HG03196 (cell line): ENCODE results near the gene CFAP77.

Source experiments
- ATAC-seq: cut with Tn5 transposase; IDR thresholded peaks from one replicate; pipeline ENCODE4 v1.9.1; 2021; ENCODE audit not compliant: unreplicated experiment

The CFAP77 gene

DNA sequence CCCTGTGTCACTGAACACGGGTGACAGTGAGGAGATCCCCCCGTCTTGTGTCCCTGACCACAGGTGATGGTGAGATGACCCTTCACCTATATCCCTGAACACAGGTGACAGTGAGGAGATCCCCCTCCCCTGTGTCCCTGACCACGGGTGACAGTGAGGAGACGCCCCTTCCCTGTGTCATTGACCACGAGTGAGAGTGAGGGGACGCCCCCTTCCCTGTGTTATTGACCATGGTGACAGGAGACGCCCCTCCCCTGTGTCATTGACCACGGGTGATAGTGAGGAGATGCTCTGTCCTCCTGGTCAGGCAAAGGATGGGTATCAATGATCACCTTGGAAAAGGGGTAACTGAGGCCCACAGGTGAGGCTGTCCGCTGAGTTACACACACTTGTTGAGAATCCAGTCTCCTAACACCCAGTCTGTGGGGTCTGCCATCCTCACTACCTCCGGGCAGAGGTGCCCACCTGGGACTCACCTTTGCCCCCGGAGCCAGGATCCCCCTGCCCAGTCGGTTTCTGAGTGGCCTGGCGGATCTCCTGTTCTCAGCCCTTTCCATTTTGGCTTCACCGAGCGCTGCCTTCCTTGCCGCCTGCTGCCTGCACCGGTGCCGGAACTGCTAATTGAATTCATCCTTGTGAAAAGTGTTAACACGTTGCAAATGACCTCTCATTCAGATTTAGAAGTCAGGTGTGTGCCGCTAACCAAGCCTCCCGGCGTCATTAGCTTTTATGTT lies 104.2 kb downstream of the CFAP77 start:
- no peak for ATAC-seq

DNA sequence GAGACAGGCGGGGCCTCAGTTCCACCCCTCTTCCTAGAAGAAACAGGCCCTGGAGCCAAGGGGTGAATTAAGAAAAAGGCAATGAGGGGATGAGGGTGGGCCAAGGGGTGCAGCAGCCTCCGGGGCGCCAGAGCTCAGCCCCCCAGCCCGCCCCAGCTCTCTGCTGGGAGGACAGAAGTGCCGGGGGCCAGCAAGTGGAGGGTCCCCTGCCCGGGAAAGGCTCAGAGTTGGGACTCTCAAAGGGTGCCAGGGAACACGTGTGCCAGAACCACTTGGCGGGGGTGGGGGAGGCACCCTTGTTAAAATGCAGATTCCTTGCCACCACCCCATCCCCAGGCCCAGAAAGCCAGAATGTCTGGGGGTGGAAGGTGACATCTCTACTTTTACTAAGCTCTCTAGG lies 104.8 kb downstream of the CFAP77 start:
- ATAC-seq, result no peak

DNA sequence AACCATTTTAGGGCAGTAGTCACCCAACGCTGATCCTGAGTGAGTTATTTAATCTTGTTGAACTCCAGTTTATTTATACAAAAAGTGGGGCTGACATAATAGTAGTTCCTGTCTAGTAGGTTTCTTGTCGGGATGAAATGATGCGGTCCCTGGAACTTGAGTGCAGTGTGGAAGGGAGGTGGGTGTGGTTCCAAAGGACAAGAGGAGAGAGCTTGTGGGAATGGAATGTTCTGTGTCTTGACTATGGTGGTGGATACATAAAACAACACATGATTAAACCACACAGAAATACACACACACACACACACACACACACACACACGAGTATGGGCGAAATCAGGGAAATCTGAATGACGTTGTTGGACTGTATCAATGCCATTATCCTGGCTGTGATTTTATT lies 106.3 kb downstream of the CFAP77 start:
- ATAC-seq, result no peak

GRCh38 chr9:132516911-132517310 lies 106.9 kb downstream of the CFAP77 start:
- ATAC-seq, result no peak

- ATAC-seq, result no peak
Measured at GRCh38 chr9:132517815-132518550, 108.0 kb downstream of the CFAP77 start.

DNA sequence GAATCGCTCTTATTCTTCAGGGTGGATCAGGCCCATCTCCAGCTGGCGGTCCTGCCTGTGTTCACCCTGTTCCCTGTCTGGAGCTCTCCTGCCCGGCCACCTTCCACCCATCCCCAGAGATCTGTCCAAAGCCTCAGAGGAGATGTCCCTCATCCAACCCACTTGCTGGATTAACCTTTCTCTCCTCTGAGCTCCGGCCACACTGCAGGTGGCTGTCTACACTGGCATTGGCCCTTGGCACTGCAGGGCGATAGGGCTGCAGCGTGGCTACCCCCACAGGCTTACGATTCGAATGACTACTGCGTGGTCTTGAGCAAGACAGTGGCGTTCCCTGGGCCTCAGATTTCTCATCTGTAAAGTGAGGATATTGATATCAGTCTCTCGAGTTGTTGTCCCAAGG lies 108.6 kb downstream of the CFAP77 start:
- no peak for ATAC-seq

GRCh38 chr9:132519033-132519432 lies 109.0 kb downstream of the CFAP77 start:
- no peak for ATAC-seq

DNA sequence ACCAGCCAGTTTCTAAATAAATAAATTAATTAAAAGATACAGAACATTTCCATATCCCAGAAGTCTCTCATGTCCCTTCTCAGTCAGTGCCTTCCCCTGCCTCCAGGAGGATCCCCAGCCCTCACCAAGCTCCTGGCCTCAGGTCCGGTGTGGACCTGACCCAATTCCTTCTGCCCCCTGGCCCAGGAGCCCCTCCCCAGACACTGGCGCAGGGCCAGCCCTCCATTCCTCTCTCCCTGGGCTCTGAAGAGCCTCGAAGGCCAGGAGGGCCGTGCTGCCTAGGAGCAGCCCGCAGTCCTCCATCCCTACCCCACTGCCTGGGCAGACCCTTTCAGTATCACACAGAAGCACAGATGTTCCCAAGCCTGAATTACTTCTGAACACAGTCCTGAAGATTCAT lies 110.6 kb downstream of the CFAP77 start:
- no peak for ATAC-seq

- no peak for ATAC-seq
Measured at GRCh38 chr9:132525308-132526023, 115.5 kb downstream of the CFAP77 start.

DNA sequence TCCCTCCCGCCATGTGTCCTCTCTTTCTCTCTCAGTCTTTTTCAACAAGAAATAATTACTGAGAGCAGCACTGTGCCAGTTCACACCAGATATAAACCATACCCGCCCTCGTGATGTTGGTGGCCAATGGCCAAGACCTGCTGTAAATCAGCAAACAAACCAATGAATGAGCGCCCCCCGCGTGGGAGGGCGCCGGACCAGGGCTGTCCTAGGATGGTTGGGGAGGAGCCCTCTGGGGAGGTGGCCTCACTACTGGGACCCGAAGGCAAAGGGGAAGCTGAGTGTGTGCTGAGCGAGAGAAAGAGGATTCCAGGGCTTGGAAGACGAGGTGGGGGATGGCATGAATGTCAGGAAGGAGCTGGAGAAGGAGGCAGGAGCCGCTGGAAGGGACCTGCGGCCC lies 121.2 kb downstream of the CFAP77 start:
- no peak for ATAC-seq

GRCh38 chr9:132531710-132532570 lies 121.9 kb downstream of the CFAP77 start:
- ATAC-seq, result no peak

DNA sequence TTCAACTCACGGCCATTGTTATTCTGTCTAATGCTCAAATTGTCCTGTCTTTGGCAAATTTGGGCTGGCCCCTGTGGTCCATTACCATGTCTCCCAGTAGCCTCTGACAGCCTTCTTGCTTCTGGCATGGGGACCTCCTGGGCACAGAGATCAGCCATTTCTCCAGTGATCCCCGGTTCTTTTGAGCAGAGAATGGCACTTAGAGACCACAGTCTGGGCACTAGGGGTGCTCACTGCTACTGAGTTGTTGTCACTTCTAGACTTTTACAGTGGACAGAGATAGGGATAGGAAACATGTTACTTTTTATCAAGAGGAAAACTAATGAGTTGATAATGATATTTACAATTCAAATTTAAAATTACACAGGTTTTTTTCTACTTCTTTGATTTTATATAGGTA lies 124.8 kb downstream of the CFAP77 start:
- ATAC-seq, result no peak

DNA sequence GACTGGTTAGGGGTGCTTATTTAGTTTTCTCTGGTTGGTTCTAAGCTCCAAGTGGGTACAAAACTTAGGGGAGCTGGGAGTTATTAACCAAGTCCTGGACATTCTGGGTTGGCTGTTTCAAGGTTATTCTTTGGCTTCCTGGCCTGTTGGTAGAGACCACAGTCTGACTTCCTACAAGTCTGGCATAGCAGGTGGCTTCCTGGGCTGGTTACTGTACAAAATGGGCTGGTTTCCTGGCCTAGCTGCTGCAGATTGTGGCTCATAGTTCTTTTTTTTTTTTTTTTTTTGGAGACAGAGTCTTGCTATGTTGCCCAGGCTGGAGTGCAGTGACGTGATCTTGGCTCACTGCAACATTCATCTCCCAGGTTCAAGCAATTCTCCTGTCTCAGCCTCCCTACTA lies 126.1 kb downstream of the CFAP77 start:
- no peak for ATAC-seq

DNA sequence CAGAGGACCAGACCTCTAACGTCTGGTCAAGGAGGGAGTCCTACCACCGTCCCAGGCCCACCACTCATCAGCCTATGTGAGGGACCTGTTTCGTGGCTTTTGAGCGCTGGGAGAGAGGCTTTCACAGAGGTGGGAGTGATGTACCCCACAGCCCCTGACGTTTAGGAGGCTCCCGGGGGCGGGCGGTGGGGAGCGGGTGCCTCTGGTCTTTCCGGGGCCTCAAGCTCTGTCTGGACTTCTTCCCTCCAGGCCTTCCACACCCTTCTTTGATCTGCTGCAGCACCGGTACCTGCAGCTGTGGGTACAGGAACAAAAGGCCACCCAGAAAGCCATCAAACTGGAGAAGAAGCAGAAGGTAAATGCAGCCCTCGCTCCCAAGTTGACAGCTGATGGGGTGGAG lies 127.3 kb downstream of the CFAP77 start:
- ATAC-seq, result no peak

GRCh38 chr9:132538071-132538470 lies 128.1 kb downstream of the CFAP77 start:
- ATAC-seq, result no peak

DNA sequence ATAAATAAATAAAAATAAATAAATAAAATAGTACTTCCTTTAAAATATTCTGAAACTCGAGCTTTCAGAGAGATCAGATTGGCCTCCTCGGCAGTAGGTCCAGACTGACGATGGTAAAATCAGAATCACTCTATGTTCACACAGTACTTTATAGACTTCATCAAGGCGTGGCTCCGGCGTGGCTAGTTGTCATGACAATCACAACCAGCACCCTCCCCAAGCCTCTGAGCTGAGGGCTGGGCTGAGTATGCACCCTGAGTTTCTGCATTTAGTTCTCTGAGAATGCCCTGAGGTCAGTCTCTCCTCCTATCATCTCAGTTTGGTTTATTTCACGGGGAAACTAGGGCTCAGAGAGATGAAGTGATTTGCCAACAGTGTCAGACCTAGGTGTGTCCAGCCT lies 129.1 kb downstream of the CFAP77 start:
- ATAC-seq, result no peak

DNA sequence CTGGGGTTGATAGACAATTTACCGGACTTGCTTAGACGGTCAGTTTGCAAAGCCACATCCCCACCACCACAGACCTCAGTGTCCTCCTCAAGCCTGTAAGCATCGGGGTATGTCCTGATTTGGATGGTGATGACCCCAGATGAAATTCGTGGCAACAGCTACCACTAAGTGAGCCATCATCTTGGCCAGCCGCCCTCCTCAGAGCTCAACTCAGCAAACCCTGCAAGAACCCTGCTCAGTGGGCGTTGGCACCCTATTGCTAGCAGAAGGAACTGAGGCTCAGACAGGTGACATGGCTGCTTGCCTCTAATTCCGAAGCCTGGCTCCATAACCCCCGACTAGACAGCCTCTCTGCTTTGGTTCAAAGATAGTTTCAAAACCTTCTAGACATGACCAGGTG lies 131.0 kb downstream of the CFAP77 start:
- no peak for ATAC-seq

DNA sequence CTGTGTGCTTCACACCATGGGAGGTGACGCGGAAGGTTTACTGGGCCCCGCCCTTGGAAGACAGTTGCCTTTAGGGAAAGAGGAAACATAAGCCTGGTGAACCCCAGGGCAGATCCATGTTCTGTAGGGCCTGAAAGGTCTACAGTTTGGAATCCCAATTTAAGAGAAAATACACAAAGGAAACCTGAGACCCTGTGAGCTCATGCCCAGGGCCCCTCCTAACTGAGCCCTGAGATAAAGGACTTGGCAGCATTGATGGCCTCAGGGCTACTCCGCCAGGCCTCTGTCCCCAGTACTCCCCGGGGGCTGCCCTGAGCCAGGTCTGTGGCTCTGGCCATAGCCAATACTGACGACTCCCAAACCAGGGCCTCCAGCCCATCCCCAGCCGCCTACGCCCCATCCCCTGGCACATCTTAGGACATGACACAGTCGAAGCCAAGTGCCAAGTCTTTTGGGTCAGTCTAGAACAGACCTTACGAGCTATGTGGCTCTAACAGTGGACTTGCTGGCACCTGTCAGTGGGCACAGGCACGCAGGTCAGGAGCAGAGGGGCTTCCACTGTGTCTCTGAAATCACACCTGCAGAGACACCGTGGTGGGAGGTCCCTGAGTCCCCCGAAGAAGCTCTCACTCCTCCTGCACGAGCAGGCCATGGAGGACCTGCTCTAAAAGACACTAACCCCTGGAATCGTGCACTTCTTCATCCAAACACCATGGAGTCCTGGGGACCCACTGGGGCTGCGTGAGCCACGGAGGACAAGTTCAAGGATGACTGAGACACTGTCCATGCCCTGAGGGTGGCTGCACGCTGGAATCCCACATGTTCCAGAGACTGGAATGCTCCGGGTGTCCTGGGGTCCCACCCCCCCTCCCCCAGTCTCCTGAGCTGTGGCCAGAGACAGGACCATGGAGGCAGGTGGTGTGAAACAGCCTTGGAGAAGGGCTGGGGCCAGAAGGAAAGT lies 132.1 kb downstream of the CFAP77 start:
- ATAC-seq, result no peak

GRCh38 chr9:132543251-132543650 lies 133.2 kb downstream of the CFAP77 start:
- ATAC-seq, result no peak

- ATAC-seq, result no peak
Measured at GRCh38 chr9:132543960-132544359, 133.9 kb downstream of the CFAP77 start.
